Measurements from ENCODE around the gene CACNA1E. TPM values are rescaled to one million over a fixed set of nuclear protein-coding genes. Genes with fewer than 3 reads are reported as not detected.

CACNA1E gene
- total and polyA plus RNA-seq, 2 of the 13 experiments (the other 11 are each of a cell fraction or from before 2014, with no cell fraction given) = not detected

GRCh38 chr1:181554465-181554864, 71.1 kb downstream of the CACNA1E start (continued):
- TF ChIP-seq PITX1 (CRISPR knock-in tag; IDR thresholded peaks at IDR 0.05) (no peak), HIC2 (CRISPR knock-in tag; IDR thresholded peaks at IDR 0.05; ENCODE audit: low read depth) (no peak), ZNF670 (CRISPR knock-in tag; IDR thresholded peaks at IDR 0.05; ENCODE audit: borderline replicate concordance) (no peak), TEAD3 (CRISPR knock-in tag; optimal IDR thresholded peaks at IDR 0.05; ENCODE audit: borderline replicate concordance) (no peak)

- Histone ChIP-seq H3K9ac (ENCODE audit: insufficient read depth, low read depth, low read length) (no peak overlapping the region), H3K36me3 (replicated peaks in 1 of 2; ENCODE audit: control insufficient read depth in 1 of 2, insufficient read depth in 2 of 2, low read length in 2 of 2) (no peaks in the 10 kb centered on the region), H3K27ac (ENCODE audit: extremely low read length, insufficient read depth, low read length) (no peak overlapping the region), H3K27me3 (ENCODE audit: control insufficient read depth in 1 of 2, insufficient read depth in 2 of 2, low read length in 2 of 2) (peaks cover 0 to 6% of the 10 kb centered on the region in 2 experiments; a peak in 1 of 5 replicates), H2AFZ (ENCODE audit: low read length) (no peak overlapping the region), H4K20me1 (ENCODE audit: insufficient read depth, low read length) (no peaks in the 10 kb centered on the region), H3K4me3 (replicated peaks in 1 of 3; ENCODE audit: insufficient read depth in 1 of 3, low read depth in 2 of 3, low read length in 3 of 3) (no peak overlapping the region), H3K79me2 (ENCODE audit: insufficient read depth, low read length) (no peaks in the 10 kb centered on the region), H3K4me2 (ENCODE audit: low read depth, low read length) (no peak overlapping the region), H3K9me3 (ENCODE audit: low read length) (no peaks in the 10 kb centered on the region), H3K4me1 (ENCODE audit: insufficient read depth, low read length) (peaks cover 13% of the 10 kb centered on the region; the same call in 1 of the 2 replicates)
- FAIRE-seq (no peak), ATAC-seq (no peak), DNase-seq (ENCODE audit: low spot score) (no peak)
- 0% methylated on average over 2 of the region's 2 CpGs for WGBS (ENCODE audit: low lambda C conversion rate)
- POLR2A ChIA-PET = no interaction called here
- CTCF ChIA-PET (ENCODE audit: low intra/inter-chr PET ratio, low total read pairs) = no interaction called here
- intact Hi-C loops (cut with micrococcal nuclease; ENCODE audit: unreplicated experiment) (no loop called here), in situ Hi-C loops (cut with HindIII; ENCODE audit: extremely low pct_ligation_motif_present, low pct_unique_long_range_greater_than_20kb) (no loop called here)
- TF ChIP-seq ARID2 (CRISPR knock-in tag; IDR thresholded peaks at IDR 0.05; ENCODE audit: borderline replicate concordance) (no peak), ARNTL (CRISPR knock-in tag; IDR thresholded peaks at IDR 0.05) (no peak)
- no TSS peak for BruUV-seq (replicated peaks)
These were observed 73.3 kb downstream of the CACNA1E start for GRCh38 chr1:181556631-181557030.

Data from HepG2 (cell line).